IMR-90 (cell line): ENCODE measurements around the gene PDCL2.

ENCODE experiments used
- CTCF ChIP-seq: conservative IDR thresholded peaks from 2 replicates; pipeline ENCODE4 v1.5.1; 2012; ENCODE audit warnings: mild to moderate bottlenecking, low read depth, low read length, improper control_type of control experiment
- MAFK ChIP-seq: IDR thresholded peaks from 2 replicates; pipeline ENCODE4 v1.6.1; 2012; ENCODE audit warnings: low read depth, low read length, improper control_type of control experiment
- POLR2A ChIP-seq: IDR thresholded peaks from 2 replicates; pipeline ENCODE4 v1.6.1; 2012; ENCODE audit warnings: mild to moderate bottlenecking, low read depth, low read length
- RAD21 ChIP-seq: IDR thresholded peaks from 2 replicates; pipeline ENCODE4 v1.6.1; 2012; ENCODE audit warnings: low read length, improper control_type of control experiment

DNA sequence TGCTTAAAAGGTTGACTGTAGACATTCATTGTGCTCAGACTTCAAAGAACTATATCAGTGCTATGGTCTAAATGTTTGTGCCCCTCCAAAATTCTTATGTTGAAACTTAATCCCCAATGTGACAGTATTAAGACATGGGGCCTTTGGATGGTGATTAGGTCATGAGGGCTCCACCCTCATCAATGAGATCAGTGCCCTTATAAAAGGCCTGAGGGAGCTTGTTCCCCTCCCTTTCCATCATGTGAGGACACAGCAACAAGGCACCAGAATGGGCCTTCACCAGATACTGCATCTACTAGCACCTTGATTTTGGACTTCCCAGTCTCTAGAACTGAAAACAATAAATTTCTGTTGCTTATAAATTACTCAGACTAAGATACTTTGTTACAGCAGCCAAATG, 73.6 kb downstream of the PDCL2 start:
- TF ChIP-seq CTCF (no peak), MAFK (no peak), RAD21 (no peak), POLR2A (no peak)
